A673 (cell line): ENCODE measurements around the gene MYT1.

Experiments
- CTCF ChIP-seq: fragments of 300-800, 200-600 bp; sonication (generic); conservative IDR thresholded peaks from 2 replicates; pipeline ENCODE4 v1.5.1; 2017; ENCODE audit warnings: low read depth, mild to moderate bottlenecking, antibody characterized with exemption, low read length, moderate library complexity, mixed read lengths
- EZH2 ChIP-seq: fragments of 200-600 bp; sonication (generic); IDR thresholded peaks from 2 replicates; pipeline ENCODE4 v1.6.1; 2017; ENCODE audit warnings: borderline replicate concordance, low read depth, mild to moderate bottlenecking, mixed read lengths, antibody characterized with exemption, low read length; ENCODE audit not compliant: poor library complexity, severe bottlenecking

GRCh38 chr20:64212755-64213154 lies 48.5 kb downstream of the MYT1 start:
- TF ChIP-seq EZH2 (no peak), CTCF (no peak)
